Measurements from ENCODE around the gene ESF1. TPM values are rescaled to one million over a fixed set of nuclear protein-coding genes. Genes with fewer than 3 reads are reported as not detected.

Gene ESF1
- total and polyA plus RNA-seq, 2 experiments from 2014 or later, result 20.5 to 71.7 TPM

GRCh38 chr20:13791540-13792459, 7.1 kb upstream of the ESF1 start:
- H3K27ac Mint-ChIP-seq, result no peak overlapping the region
- H3K36me3 Mint-ChIP-seq (ENCODE audit: low read depth), result peaks cover 84% of the 10 kb centered on the region
- H3K9me3 Mint-ChIP-seq, result no peaks in the 10 kb centered on the region
- no peak overlapping the region for H3K4me2 ChIP-seq
- no peaks in the 10 kb centered on the region for H4K20me1 ChIP-seq (replicated peaks; ENCODE audit: insufficient read depth)
- ATAC-seq (no peak), DNase-seq (ENCODE audit: low spot score) (no peak)
- H3K36me3 ChIP-seq (ENCODE audit: insufficient read depth), result peaks cover 39% of the 10 kb centered on the region
- no peak overlapping the region for H3K4me3 Mint-ChIP-seq
- H3K4me1 ChIP-seq (ENCODE audit: insufficient read depth), result 0 out of 2 replicates have a peak, but pooled peaks cover 1% of the 10 kb centered on the region
- H2AFZ ChIP-seq, result no peak overlapping the region
- H3K79me2 ChIP-seq (replicated peaks; ENCODE audit: insufficient read depth), result peaks cover 30% of the 10 kb centered on the region
- H3K4me3 ChIP-seq, result no peak overlapping the region
- H3K4me1 Mint-ChIP-seq, result peaks cover 4% of the 10 kb centered on the region; the same call in 1 of the 3 replicates
- H3K27ac ChIP-seq (ENCODE audit: low read depth), result no peak overlapping the region
- H3K9me2 ChIP-seq (ENCODE audit: insufficient read depth), result no peaks in the 10 kb centered on the region
- H3K27me3 ChIP-seq (ENCODE audit: insufficient read depth), result no peaks in the 10 kb centered on the region
- no peak for TF ChIP-seq NANOG (IDR thresholded peaks at IDR 0.05; ENCODE audit: borderline replicate concordance)
- TF ChIP-seq CTCF (conservative IDR thresholded peaks at IDR 0.05; ENCODE audit: low read depth in 2 of 2), result no peak
- TF ChIP-seq EZH2 (IDR thresholded peaks at IDR 0.05; ENCODE audit: low read depth, unreplicated experiment), result no peak
- no peak for TF ChIP-seq CREB1 (CRISPR knock-in tag; IDR thresholded peaks at IDR 0.05; ENCODE audit: low read depth)
- no peak for TF ChIP-seq REST (IDR thresholded peaks at IDR 0.05; ENCODE audit: unreplicated experiment)
- no peak for TF ChIP-seq JUNB (IDR thresholded peaks at IDR 0.05; ENCODE audit: unreplicated experiment)
- H3K27me3 Mint-ChIP-seq (ENCODE audit: insufficient read depth, low read depth, poor library complexity), result no peaks in the 10 kb centered on the region
- no peaks in the 10 kb centered on the region for H3F3A ChIP-seq (replicated peaks; ENCODE audit: low read depth)

GRCh38 chr20:13790708-13791107, 6.0 kb upstream of the ESF1 start:
- Histone ChIP-seq H3K36me3 (ENCODE audit: insufficient read depth) (peaks cover 35% of the 10 kb centered on the region), H4K20me1 (replicated peaks; ENCODE audit: insufficient read depth) (no peaks in the 10 kb centered on the region), H3K27me3 (ENCODE audit: insufficient read depth) (no peaks in the 10 kb centered on the region), H3K4me2 (no peak overlapping the region), H3K4me3 (no peak overlapping the region), H2AFZ (no peak overlapping the region), H3K79me2 (replicated peaks; ENCODE audit: insufficient read depth) (peaks cover 37% of the 10 kb centered on the region), H3K4me1 (ENCODE audit: insufficient read depth) (peaks cover 11% of the 10 kb centered on the region; the same call in 1 of the 2 replicates), H3F3A (replicated peaks; ENCODE audit: low read depth) (no peaks in the 10 kb centered on the region), H3K27ac (ENCODE audit: low read depth) (no peak overlapping the region), H3K9me2 (ENCODE audit: insufficient read depth) (no peaks in the 10 kb centered on the region)
- Mint-ChIP-seq H3K4me1 (peaks cover 13% of the 10 kb centered on the region; the same call in 2 of the 3 replicates), H3K27me3 (ENCODE audit: insufficient read depth, low read depth, poor library complexity) (no peaks in the 10 kb centered on the region), H3K4me3 (no peak overlapping the region), H3K36me3 (ENCODE audit: low read depth) (peaks cover 74% of the 10 kb centered on the region), H3K9me3 (no peaks in the 10 kb centered on the region), H3K27ac (no peak overlapping the region)
- ATAC-seq, result no peak
- DNase-seq (ENCODE audit: low spot score), result no peak
- TF ChIP-seq EZH2phosphoT487 (IDR thresholded peaks at IDR 0.05; ENCODE audit: unreplicated experiment), result no peak
- TF ChIP-seq ETS1 (IDR thresholded peaks at IDR 0.05), result no peak
